Activated CD8-positive, alpha-beta memory T cell treated with anti-CD3 and anti-CD28 coated beads, Interleukin-2, amount 50 U/mL, for 48 hours (primary cell): ENCODE measurements around the gene MYO15B.

Experiments used
- DNase-seq: peaks from one replicate; pipeline ENCODE4 v3.0.0-alpha.2; 2020

The MYO15B gene

GRCh38 chr17:75558666-75559530 is 28.7 kb upstream of the MYO15B start:
- DNase-seq, result no peak

DNA sequence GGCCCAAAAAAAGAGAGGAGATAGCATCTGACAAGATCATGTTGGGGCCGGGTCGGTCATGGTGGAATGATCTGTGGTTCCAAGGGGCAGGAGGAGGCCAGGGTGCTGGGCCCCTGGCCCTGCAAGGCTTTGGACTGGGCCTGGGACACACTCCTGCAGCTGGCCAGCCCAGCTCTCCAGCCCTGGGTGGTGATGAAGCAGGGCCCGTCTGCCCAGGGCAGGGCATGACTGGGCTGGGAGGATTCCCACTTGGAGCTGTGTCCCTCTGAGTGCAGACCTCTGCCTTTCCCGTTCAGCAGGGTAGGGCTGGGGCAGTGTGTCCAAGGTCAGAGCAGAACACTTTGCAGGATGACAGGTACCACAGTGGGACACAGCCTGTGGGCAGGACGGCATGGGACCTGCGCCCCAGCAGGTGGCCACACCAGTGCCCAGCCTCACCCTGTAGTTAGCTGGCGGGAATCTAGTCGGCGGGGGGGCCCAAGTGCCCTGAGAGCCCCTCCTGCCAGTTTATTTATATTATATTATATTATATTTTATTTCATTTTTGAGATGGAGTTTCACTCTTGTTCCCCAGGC is 27.6 kb upstream of the MYO15B start:
- DNase-seq, result no peak

DNA sequence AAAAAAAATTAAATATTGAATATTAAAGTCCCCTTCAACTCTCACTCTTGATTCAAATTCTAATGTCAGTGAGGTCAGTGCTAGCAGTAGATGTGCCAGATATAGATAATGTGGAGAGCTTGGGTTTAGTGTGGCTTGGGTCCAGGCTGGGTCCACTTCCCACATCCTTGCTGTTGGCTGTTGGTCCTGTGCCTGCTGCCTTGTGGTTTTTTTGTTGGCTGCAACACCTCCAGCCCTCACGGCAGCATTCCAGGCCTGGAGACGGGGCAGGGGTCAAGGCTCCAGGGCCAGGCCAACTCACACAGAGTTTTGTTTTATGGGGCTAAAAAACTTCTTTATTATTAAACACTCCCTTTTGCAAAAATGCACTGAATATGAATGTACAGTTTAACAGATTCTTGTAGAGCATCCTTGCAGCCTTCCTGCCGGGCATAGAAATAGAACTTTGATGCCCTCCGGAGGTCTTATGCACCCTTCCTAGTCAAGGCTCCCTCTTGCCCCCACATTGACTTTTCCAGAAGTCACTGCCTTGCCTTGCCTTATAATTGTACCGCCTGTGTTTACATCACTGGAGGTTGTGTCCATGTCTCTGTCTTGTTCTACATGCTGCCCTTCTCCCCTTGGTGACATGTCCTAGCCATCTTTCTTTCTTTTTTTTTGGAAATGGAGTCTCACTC is 25.5 kb upstream of the MYO15B start:
- no peak for DNase-seq

DNA sequence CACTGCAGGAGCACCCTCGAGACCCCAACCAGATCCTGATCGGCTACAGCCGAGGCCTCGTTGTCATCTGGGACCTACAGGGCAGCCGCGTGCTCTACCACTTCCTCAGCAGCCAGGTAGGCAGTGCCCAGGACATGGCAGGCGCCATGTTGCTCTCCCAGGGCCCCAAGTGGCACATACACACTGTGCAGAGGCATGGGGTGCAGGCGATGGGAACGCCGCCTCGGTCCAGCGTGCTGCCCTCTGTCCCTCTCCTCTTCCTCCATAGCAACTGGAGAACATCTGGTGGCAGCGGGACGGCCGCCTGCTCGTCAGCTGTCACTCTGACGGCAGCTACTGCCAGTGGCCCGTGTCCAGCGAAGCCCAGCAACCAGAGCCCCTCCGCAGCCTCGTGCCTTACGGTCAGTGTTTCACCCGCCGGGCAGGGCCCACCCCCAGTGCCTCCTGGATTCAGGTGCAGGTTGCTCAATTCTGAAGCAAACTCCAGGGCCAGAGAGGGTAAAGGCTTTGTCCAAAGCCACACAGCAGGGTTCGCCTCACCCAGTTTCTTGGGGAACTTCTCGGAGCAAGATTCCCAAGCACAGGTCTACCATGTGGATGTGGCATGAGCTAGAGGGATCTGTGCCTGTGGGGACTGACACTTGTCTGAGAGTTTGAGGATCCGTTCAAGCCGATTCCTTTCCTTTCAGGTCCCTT is 24.4 kb upstream of the MYO15B start:
- DNase-seq, result no peak

DNA sequence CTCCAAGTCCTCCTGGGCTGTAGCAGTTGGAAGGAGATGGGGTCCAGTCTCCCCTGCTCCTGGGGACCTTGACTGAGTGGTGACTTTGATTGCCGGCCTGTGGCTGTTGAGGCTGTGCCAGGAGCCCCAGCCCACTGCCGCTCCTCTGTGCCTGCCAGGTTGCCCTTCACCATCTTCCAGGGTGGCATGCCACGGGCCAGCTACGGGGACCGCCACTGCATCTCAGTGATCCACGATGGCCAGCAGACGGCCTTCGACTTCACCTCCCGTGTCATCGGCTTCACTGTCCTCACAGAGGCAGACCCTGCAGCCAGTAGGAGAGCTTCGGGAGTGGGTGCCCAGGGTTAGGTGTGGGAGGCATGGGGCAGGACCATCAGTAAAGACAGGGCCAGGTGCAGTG is 23.4 kb upstream of the MYO15B start:
- DNase-seq, result no peak

DNA sequence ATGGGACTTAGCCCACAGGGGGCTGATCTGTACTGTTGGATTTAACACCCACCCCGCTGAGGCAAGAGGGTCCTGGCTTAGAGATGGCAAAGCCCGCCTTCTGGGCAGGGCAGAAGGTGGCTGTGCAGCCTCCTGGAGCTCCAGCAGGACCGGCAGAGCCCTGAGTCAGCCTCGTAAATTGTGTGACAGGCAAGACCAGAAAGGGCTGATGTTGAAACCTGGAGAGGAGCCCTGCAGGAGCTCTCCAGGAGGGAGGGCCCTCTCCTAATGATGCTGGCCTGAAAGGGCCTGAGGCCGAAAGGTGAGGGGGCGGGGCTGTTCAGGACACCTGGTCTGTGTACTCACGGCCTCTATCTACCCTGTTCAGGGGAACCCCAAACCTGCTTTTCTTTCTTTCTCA is 22.5 kb upstream of the MYO15B start:
- DNase-seq, result no peak

DNA sequence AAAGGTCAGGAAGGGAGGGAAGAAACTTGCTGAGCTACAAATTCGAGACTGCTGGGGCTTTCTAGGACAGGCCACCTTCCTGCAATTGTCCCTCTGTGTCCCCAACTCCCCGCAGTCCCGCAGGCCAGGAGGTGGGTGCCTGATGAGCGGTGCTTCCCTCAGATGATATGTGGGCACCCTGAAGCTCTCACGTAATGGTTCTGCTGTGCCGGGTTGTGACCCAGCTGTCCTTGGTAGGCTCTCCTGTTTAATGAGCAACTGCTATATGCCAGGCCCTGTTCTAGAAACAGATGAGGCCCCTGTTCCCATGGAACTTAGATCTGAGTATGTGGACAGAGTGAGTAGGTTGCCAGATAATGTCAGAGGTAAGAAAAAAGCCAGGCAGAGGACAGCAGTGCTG is 22.0 kb upstream of the MYO15B start:
- DNase-seq, result no peak

- no peak for DNase-seq
Observed at GRCh38 chr17:75566416-75566815, 21.2 kb upstream of the MYO15B start.

DNA sequence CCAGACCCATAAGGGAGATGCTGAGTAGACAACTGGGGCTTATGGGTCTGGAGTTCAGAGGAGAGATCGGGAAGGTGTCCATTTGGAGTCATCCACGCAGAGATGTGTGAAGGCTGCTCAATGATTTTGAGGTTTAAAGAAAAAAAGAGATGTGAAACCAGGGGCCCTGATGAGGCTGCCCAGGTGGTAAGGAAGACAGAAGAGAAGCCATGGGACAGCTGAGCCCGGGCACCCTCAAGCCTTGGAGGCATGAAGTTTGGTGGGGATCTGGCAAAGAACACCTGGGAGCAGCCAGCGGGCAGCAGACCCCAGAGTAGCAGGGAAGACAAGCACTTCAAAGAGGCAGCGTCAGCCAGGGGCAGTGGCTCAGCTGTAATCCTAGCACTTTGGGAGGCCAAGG is 20.8 kb upstream of the MYO15B start:
- DNase-seq, result no peak

- no peak for DNase-seq
Observed at GRCh38 chr17:75568412-75569255, 19.0 kb upstream of the MYO15B start.

DNA sequence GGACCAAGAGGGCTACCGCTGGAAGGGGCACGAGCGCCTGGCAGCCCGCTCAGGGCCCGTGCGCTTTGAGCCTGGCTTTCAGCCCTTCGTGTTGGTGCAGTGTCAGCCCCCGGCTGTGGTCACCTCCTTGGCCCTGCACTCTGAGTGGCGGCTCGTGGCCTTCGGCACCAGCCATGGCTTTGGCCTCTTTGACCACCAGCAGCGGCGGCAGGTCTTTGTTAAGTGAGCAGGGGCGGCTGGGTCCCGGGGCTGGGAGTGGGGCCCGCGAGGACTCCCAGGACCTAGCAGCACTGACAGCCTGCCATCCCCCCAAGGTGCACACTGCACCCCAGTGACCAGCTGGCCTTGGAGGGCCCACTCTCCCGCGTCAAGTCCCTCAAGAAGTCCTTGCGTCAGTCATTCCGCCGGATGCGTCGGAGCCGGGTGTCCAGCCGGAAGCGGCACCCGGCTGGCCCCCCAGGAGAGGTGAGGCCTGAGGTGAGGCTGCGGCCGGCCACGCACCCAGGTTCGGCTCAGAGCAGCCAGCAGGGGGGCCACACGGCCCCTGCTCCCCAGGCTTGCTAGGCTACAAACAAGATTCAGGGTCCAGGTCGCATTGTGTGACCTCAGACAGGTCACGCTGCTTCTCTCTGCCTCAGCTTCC is 17.4 kb upstream of the MYO15B start:
- DNase-seq, result no peak

DNA sequence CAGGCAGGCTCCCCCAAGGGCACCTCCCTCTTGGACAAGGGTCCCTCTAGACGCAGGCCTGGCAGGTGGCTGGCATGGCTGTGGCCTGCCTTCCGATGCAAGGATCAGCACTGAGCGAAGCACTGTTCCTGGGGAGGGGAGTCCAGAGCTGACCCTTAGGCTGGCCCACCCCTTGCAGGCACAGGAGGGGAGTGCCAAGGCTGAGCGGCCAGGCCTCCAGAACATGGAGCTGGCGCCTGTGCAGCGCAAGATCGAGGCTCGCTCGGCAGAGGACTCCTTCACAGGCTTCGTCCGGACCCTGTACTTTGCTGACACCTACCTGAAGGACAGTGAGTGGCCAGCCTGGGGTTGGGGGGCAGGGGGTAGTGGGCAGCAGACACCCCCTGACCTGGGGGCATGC is 16.8 kb upstream of the MYO15B start:
- DNase-seq, result no peak

DNA sequence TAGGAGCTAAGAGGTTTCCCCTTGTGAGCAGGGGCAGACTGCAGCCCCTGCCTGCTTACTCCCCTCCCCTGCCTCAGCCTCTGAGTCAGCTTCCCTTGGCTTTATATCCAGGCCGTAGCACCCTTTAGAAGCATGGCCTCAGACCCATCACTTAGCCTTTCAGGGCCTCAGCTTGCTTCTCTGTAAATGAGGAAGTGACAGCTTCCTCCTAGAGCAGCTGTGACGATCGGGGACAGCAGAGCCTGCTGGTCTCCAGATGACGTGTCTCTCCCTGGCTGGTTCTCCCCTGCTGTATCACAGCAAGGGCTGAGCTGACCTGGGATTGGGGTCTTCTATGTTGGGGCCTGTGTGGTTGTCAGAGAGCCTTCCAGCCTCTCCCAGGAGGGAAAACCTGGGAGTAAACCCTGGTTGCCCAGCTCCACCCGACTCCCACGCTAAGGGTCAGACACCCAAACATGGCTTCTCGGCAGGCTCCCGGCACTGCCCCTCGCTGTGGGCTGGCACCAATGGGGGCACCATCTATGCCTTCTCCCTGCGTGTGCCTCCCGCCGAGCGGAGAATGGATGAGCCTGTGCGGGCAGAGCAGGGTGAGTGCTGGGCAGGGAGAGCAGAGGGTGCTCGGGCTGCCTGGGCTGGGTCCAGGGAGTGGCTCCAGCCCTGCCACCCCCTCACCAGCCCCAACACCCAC is 16.3 kb upstream of the MYO15B start:
- DNase-seq, result no peak

- DNase-seq, result no peak
Observed at GRCh38 chr17:75571885-75572215, 15.8 kb upstream of the MYO15B start.

DNA sequence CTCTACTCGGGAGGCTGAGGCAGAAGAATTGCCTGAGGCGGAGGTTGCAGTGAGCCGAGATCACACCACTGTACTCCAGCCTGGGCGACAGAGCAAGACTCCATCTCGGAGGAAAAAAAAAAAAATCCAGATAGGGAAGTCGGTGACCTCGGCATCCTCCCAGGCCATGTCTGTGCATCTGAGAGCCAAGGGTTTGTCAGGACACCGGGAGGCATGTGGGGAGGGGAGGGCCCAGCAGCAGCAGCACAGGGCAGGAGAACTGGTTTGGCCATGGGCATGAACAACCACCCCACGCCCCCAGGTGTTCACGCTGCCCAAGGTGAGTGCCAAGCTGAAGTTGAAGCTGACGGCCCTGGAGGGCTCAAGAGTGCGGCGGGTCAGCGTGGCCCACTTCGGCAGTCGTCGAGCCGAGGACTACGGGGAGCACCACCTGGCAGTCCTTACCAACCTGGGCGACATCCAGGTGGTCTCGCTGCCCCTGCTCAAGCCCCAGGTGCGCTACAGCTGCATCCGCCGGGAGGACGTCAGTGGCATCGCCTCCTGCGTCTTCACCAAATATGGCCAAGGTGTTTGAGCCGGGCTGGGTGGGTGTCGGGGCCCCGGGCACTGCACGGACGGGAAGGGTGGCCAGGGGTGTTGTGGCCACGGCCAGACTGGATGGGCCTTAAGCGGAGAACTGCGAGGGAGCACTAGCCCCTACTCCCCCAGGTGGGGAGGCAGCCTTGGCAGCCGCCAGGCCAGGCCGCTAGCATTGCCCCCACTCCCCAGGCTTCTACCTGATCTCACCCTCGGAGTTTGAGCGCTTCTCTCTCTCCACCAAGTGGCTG is 14.7 kb upstream of the MYO15B start:
- DNase-seq, result no peak

DNA sequence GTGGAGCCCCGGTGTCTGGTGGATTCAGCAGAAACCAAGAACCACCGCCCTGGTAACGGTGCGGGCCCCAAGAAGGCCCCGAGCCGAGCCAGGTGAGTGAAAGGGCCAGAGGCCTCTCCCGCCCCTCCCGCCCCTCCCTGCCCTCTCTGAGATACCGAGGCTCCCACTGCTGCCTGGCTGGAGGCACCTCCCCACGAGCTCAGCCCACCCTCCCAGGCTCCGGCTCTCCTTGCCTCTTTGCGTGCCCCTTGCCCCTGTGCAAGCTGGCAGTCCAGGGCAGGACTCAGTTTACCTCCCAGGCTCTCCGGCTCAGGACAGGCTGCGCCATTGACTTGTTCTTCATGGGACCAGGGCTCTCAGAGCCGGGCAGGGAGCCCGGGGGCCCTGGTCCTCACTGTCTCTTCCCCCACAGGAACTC is 14.1 kb upstream of the MYO15B start:
- DNase-seq, result no peak

GRCh38 chr17:75573994-75574393 is 13.6 kb upstream of the MYO15B start:
- no peak for DNase-seq

- no peak for DNase-seq
Observed at GRCh38 chr17:75574404-75575036, 13.1 kb upstream of the MYO15B start.

- no peak for DNase-seq
Observed at GRCh38 chr17:75575197-75575596, 12.4 kb upstream of the MYO15B start.

GRCh38 chr17:75575728-75576127 is 11.9 kb upstream of the MYO15B start:
- no peak for DNase-seq
